Panc1 (cell line): ENCODE measurements around the gene MAST4. TPM values are rescaled to one million over a fixed set of nuclear protein-coding genes. Genes with fewer than 3 reads are reported as not detected.

Experiments
- ATAC-seq: fragments of 200-7000 bp; cut with Tn5 transposase; 2 replicates; pipeline ENCODE4 v1.9.1; 2020; ENCODE audit warnings: mild to moderate bottlenecking, moderate library complexity
- BruUV-seq: library from RNA; stranded (reverse); fragments of 400-500 nt; replicated peaks from 2 replicates; lab custom pipeline; 2021; lab: Mats Ljungman, UMichigan
- CTCF ChIA-PET: fragments of 300-600 bp; sonication (Branson Sonifier 250); formaldehyde crosslinking; loops from one replicate; lab custom pipeline; 2022; ENCODE audit warnings: antibody characterized with exemption; lab: Charles Lee
- POLR2A ChIA-PET: fragments of 300-600 bp; sonication (Branson Sonifier 250); formaldehyde crosslinking; loops from one replicate; lab custom pipeline; 2022; ENCODE audit warnings: antibody characterized with exemption; lab: Charles Lee
- DNase-seq: peaks from one replicate; pipeline ENCODE4 v3.0.0-alpha.2; 2010; ENCODE audit warnings: low read depth, low spot score
- H3K27ac ChIP-seq: 2 replicates; pipeline ENCODE4 v1.5.1; 2011; ENCODE audit warnings: mild to moderate bottlenecking, low read length, inconsistent platforms
- H3K27me3 ChIP-seq: fragments of 200-500 bp; sonication (Bioruptor generic); 2 replicates; pipeline ENCODE4 v1.6.0; 2014; ENCODE audit warnings: low read length, inconsistent platforms; ENCODE audit not compliant: control insufficient read depth, insufficient read depth
- H3K36me3 ChIP-seq: fragments of 200-500 bp; sonication (Bioruptor generic); 2 replicates; pipeline ENCODE4 v1.5.1; 2014; ENCODE audit warnings: inconsistent platforms, mild to moderate bottlenecking, low read length, moderate library complexity; ENCODE audit not compliant: control insufficient read depth, insufficient read depth
- H3K4me1 ChIP-seq: 2 replicates; pipeline ENCODE4 v1.5.1; 2011; ENCODE audit warnings: inconsistent platforms, mild to moderate bottlenecking, low read length, moderate library complexity; ENCODE audit not compliant: control insufficient read depth, insufficient read depth
- H3K4me3 ChIP-seq, 2 experiments: 2 replicates each; pipeline ENCODE4 v1.5.1; 2011 to 2012; ENCODE audit warnings: low read depth in 2 of 2, low read length in 2 of 2, mild to moderate bottlenecking in 2 of 2, inconsistent platforms in 1 of 2, moderate library complexity in 1 of 2
- H3K9me3 ChIP-seq: fragments of 200-500 bp; sonication (Bioruptor generic); 2 replicates; pipeline ENCODE4 v1.5.1; 2014; ENCODE audit warnings: low read depth, mild to moderate bottlenecking, inconsistent platforms, low read length, moderate library complexity; ENCODE audit not compliant: control insufficient read depth, insufficient read depth
- CTCF ChIP-seq: fragments of 450-650 bp; IDR thresholded peaks from 2 replicates; pipeline ENCODE4 v1.5.1; 2017; ENCODE audit warnings: mild to moderate bottlenecking
- POLR2AphosphoS5 ChIP-seq: IDR thresholded peaks from 2 replicates; pipeline ENCODE4 v1.6.1; 2012; ENCODE audit warnings: mild to moderate bottlenecking, low read depth, low read length, moderate library complexity
- REST ChIP-seq, 2 experiments: IDR thresholded peaks; 2 replicates each; pipeline ENCODE4 v1.6.1; 2011 to 2012; ENCODE audit warnings: low read depth in 2 of 2, control low read depth in 1 of 2, low read length in 1 of 2, mild to moderate bottlenecking in 1 of 2, moderate library complexity in 1 of 2; ENCODE audit not compliant: insufficient read depth in 1 of 2
- SIN3A ChIP-seq: IDR thresholded peaks from 2 replicates; pipeline ENCODE4 v1.6.1; 2012; ENCODE audit warnings: low read depth, mild to moderate bottlenecking, low read length, moderate library complexity, borderline replicate concordance; ENCODE audit not compliant: insufficient read depth
- TCF7L2 ChIP-seq: IDR thresholded peaks from 2 replicates; pipeline ENCODE4 v1.6.1; 2011; ENCODE audit warnings: mild to moderate bottlenecking, low read depth, low read length, inconsistent platforms
- in situ Hi-C: cut with HindIII; loops from 2 replicates; pipeline ENCODE4 v1.10.0; 2016; ENCODE audit warnings: low sequenced_read_pairs, low pct_unique_long_range_greater_than_20kb
- intact Hi-C: fragments of 100-400 bp; cut with micrococcal nuclease; formaldehyde crosslinking; loops from one replicate; pipeline ENCODE4 v1.10.0; 2022; ENCODE audit not compliant: unreplicated experiment
- total RNA-seq: library from RNA; stranded (reverse); gene quantifications from one replicate; pipeline ENCODE4 v1.2.1, GENCODE V29; 2021; ENCODE audit not compliant: unreplicated experiment

MAST4 gene
- total RNA-seq, 1 experiment from 2014 or later, result 1.8 TPM

DNA sequence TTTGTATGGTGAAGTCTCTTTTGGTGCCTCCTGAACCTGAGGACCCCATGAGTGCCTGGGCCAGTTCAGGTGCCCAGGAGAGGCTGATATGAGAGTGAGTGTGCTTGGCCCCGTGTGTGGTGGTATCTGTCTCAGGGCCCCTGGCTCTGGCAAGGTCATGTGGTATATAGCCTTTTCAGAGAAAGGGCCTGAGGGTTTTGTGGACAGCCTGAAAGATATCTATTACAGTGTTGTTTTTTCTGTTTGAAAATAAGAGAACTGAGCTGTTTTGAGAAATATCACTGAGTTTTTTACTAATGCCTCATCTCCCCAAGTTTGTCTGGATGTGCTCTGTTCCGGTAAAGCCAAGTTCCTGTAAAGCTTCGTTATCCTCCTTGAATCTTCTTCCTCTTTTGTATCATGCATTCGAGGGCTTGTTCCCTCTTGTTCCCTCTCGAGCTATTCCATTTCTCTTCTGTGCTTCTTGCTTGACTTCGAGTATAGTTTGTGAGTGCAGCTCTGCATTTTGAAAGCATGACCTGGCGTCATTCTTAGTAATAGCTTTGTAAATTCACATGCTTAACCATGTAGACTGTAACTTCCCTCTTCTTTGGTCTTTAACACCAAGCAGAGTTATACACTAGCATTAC is 122.3 kb downstream of the MAST4 start:
- DNase-seq (no peak), ATAC-seq (no peak)
- TF ChIP-seq SIN3A, result no peak
- no peaks in the 10 kb centered on the region for H3K4me1 ChIP-seq
- ChIA-PET POLR2A (no interaction called here), CTCF (no interaction called here)
- no peaks in the 10 kb centered on the region for H3K36me3 ChIP-seq
- in situ Hi-C loops (no loop called here), intact Hi-C loops (no loop called here)
- H3K27me3 ChIP-seq, result no peaks in the 10 kb centered on the region; the same call in 1 of the 2 replicates
- H3K4me3 ChIP-seq, result no peak overlapping the region
- BruUV-seq, result no TSS peak
- no peaks in the 10 kb centered on the region for H3K9me3 ChIP-seq
- no peak overlapping the region for H3K27ac ChIP-seq

- intact Hi-C loops, result no loop called here
- DNase-seq (no peak), ATAC-seq (no peak)
- no TSS peak for BruUV-seq
- H3K4me3 ChIP-seq, result no peak overlapping the region
- no peaks in the 10 kb centered on the region; the same call in 1 of the 2 replicates for H3K27me3 ChIP-seq
- in situ Hi-C loops, result no loop called here
- H3K27ac ChIP-seq, result no peak overlapping the region
- ChIA-PET CTCF (no interaction called here), POLR2A (no interaction called here)
- H3K4me1 ChIP-seq, result no peaks in the 10 kb centered on the region
- TF ChIP-seq POLR2AphosphoS5 (no peak), SIN3A (no peak), CTCF (no peak)
- no peaks in the 10 kb centered on the region for H3K9me3 ChIP-seq
- H3K36me3 ChIP-seq, result no peaks in the 10 kb centered on the region
Observed at GRCh38 chr5:66720780-66721179, 124.6 kb downstream of the MAST4 start.

DNA sequence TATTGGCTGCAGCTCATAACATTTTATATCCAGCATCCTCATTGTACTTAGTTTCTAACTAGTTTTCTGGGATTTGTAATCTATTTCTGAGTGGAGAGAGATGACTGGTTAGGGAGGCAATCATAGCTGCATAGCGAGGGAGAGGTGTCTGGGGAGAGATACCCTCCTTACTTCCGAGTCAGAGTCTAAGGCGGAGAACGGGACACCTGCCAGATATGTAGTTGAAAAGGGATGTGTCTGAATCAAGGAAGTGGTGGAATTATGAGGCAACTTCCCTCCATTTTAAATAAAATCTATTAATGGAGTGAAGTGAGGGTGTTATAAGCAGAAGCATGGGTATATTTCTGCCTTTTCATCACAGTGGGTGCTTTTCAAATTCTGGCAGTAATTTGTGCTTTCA is 126.5 kb downstream of the MAST4 start:
- Histone ChIP-seq H3K4me3 (no peak overlapping the region), H3K4me1 (no peaks in the 10 kb centered on the region), H3K36me3 (no peaks in the 10 kb centered on the region), H3K9me3 (no peaks in the 10 kb centered on the region), H3K27ac (no peak overlapping the region), H3K27me3 (no peaks in the 10 kb centered on the region; the same call in 1 of the 2 replicates)
- in situ Hi-C loops, result no loop called here
- DNase-seq (no peak), ATAC-seq (no peak)
- TF ChIP-seq REST (IDR thresholded peaks at IDR 0.05; ENCODE audit: insufficient read depth in 1 of 2, low read depth in 2 of 2, low read length in 1 of 2) (no peak), POLR2AphosphoS5 (no peak), SIN3A (no peak), CTCF (no peak), TCF7L2 (no peak)
- intact Hi-C loops, result no loop called here
- no TSS peak for BruUV-seq
- CTCF ChIA-PET, result no interaction called here
- POLR2A ChIA-PET, result no interaction called here
